HG03457 (cell line): ENCODE measurements around the gene ITPA.

Source experiments
- ATAC-seq: cut with Tn5 transposase; IDR thresholded peaks from one replicate; pipeline ENCODE4 v1.9.1; 2021; ENCODE audit warnings: moderate number of reproducible peaks; ENCODE audit not compliant: unreplicated experiment

ITPA gene

GRCh38 chr20:3226864-3227263, 17.6 kb downstream of the ITPA start:
- no peak for ATAC-seq

- no peak for ATAC-seq
These were observed 18.2 kb downstream of the ITPA start for GRCh38 chr20:3227506-3227905.

- ATAC-seq, result no peak
These were observed 18.8 kb downstream of the ITPA start for GRCh38 chr20:3227936-3228749.

DNA sequence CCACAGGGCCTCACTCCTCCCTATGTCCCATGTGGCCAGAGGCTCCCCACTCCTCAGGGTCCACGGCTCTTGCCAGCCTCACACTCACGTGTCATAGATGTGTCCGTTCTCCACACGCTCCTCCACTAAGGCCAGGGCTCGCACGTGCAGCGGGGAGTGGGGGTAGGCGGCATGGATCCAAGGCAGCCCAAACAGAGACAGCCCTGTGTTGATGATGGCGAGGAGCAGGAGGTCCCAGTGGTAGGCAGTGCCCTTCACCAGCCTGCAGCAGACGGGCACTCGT, 19.4 kb downstream of the ITPA start:
- no peak for ATAC-seq

GRCh38 chr20:3229158-3229557, 19.9 kb downstream of the ITPA start:
- no peak for ATAC-seq

DNA sequence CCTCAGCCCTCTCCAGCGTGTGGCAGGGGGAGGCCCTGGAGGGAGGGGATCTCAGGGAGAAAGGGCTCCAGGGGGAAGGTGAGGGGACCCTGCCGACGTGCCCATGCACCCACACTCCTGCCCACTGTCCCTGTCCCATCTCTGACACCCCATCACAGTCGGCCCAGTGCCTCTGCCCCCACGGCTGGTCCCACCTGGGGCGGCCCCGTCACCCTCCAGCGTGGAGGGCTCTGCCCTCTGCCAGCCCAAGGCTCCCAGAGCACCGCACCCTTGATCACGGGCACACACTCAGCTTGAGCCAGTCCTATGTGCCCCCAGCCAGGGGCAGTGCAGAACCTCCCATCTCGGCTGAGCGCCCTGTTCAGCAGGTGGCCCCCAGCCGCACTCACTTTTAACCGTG, 20.5 kb downstream of the ITPA start:
- no peak for ATAC-seq

DNA sequence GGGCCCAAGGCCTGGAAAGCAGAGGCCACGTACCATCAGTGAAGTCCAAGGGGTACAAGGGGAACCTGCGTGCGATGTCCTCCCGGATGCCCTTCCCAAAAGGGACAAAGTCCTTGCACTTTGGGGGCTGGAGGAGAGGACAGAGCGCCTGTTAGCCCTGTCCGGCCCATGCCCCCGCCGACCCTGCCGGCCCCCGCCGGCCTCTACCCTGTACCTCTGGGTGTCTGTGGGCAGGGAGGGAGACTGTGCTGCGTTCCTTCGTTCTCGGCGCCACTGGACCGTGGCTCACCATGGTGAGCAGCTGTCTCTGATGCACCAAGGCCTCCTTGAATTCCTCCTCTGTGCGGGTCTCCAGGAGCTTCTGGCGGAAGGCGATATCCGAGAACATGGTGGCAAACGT, 21.8 kb downstream of the ITPA start:
- no peak for ATAC-seq

- ATAC-seq, result no peak
These were observed 22.7 kb downstream of the ITPA start for GRCh38 chr20:3231889-3232588.

DNA sequence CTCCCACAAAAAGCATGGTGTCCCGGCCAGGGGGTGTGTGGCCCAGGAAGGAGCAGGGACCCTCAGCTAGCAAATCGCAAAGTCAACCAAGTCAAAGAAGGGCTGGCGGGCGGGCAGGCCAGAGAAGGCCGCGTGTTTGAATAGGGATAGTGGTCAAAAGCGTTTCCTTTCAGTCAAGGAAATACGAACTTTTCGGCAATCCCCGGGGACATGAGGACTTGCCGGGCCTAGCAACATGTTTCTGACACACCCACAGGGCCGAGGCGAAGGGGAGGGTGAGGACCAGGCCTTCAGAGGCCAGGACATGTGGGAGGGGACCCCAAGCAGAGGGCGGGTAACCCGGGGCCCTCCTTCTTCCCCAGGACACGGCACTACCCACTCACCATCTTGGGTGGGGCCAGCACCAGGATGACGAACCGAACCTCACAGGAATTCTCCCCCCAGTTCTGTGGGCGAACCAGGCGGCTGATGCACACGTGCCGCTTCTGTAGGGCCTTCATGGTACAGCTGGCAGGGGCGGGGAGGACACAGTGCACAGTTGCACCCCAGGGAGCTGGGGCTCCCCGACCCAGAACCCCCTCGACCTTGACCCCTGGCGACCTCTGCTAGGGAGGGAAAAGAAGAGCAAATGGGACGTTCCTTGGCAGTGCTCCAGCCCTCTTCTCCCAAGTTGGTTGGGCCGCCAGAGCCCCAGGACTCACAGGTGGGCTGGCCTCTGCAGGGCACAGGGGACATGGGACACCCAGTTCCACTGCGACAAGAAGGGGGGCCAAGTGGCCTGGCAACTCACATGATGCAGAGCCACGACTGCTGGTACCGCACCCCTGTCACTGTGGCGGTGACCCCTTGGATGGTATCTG, 24.1 kb downstream of the ITPA start:
- ATAC-seq, result no peak

DNA sequence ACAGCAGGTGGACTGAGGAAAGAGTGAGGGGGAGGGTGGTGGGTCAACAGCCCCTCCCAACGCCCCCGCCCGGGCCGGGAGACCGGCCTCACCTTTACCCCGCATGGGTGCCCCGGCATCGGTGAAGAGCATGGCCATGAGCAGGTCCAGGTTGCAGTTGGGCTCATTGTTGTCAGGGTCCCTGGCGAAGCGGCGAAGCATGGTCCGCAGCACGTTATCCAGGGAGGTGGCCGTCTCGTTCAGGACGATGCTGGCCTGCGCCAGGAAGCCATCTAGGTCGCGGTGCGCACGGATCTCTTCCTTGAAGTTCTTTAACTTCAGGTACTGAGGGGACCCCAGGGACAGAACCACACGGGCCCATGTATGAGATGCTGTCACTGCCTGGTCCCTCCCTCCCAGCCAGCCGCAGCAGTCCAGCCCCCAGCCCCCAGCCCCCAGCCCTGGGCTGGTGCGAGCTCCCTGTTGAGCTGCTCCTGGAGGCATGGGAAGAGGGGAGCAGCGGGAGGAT, 24.7 kb downstream of the ITPA start:
- ATAC-seq, result no peak

DNA sequence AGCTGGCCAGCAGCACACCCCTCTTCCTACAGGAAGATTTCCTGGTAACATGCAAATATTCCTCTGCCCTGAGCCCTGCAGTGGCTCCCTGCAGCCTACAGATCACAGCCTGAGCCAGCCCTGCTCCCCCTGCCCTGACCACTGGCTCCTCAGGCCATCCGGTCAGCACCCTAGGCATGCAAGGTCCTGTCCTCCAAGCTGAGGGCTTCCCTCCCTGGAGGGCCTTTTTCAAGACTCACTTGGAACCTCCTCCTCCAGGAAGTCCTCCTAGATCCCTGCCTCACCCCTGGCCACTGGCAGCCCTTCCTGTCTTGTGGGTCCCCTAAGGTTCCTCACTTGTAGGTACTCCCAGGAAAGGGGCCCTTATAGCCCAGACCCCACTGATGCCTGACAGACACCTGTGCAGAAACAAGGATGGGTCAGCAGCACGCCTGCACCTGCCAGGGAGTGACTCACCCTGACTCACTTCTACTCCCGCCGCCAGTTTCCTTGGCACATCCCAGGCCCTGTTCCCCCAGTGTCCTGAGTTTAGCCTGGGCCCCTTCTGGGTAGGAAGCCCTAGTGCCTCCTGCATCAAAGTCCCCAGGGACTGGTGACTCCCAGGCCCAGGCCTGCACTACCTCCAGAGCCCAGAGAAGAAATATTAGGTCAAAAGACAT, 26.5 kb downstream of the ITPA start:
- no peak for ATAC-seq

- no peak for ATAC-seq
These were observed 28.0 kb downstream of the ITPA start for GRCh38 chr20:3237011-3237957.

DNA sequence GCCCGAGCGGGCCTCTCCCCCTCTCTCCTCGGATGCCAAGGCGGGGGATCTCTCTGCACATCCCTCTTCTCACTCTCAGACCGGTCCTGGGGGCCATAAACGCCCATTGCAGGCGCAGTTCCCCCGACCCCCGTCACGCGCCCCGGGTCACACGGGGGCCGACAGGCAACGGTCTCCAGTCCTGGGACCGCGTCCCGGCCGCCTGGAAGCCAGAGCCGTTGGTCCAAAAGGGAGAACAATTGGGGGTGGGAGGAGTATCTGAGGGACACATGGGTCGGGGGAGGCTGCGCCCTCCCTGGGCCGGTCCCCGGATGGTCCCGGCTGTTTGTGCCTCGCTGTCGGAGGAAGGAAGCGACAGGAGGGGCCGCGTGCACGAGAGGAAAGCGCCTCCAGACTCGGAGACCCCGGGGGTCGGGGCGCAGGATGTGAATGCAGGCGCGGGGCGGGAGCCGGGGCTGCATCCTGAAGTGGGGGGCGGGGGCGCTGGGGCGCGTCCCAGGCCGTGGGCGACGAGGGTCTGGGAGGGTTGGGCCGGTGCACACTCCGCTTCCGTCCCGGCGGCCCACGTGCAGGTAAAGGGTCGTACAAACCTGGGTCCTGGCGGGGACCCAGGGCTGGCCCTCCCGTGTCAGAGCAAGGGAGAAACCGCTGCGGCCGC, 28.8 kb downstream of the ITPA start:
- ATAC-seq, result no peak

- no peak for ATAC-seq
These were observed 29.3 kb downstream of the ITPA start for GRCh38 chr20:3238616-3239025.

DNA sequence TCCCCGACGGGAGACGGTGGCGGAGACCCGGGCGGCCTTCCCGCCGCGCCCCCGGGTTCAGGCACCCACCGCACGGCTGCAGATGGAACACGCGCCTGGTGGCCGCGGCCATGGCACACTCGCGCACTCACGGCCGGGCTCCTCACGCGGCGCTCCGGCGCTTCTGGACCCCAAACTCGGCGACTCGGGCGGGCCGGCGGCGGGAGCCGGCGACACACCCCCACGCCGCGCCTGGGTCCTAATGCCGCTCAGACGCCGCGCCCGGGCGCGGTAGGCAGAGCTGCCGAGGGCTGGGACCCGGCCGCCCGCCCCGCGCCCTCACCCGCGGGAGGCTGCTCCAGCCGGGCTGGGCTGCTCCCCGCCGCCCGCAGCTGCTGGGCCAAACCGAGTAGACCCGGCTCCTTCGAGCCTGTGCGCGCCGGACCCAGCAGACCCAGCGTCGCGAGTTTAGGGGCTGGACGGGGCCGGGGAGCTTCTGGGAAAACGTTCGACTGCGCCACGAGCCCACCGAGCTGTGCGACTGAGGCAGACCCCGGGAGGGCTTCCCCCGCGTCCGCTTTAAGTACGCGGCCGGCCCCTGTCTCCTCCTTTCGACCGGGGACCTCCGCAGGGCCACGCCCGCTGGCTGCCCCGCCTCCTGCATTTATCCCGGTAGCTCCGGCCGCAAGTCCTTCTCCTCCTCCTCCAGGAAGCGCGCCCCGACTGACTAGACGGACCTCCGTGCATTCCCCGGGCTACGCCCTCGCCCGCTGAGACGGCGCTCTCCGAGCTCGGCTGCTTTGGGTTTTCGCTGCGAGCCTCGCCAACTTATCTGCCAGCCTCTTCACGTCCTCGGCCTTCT, 29.9 kb downstream of the ITPA start, which contains the start of gene SLC4A11:
SLC4A11 (minus strand) TSS at position 165 of the 841 bp plus-strand sequence; CDS start at position 112, 53 bp downstream.
- ATAC-seq, result no peak

GRCh38 chr20:3239867-3240775, 30.8 kb downstream of the ITPA start:
- ATAC-seq, result no peak

DNA sequence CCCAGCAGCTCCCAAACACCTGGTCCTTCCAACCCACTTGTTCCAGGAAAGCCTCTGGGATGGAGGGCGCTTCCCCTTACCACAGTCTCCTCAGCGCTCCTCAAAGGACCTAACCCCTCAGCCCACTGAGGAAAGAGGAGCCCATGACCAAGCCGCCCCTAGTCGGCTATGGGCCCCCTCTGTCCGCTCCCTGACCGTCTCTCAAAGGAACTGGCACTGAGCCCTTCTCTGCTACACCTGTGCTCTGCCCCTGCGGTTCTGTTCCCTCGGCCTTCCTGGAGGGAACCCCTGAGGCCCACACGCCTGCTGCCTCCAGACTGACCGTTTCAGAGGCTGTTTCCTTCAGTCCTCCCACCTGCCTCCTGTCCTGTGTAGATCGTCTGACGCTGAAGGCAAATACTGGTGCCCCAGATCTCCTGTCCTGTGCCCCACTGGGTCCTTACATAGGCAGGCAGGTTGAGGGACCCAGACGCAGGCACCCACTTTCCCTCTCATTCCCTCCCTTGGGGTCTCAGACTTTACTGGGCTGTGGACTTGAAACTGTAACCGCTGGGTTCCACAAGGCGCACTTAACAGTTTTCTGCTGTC, 31.6 kb downstream of the ITPA start:
- no peak for ATAC-seq
